Breast epithelium (tissue), 3 donors: ENCODE measurements around the gene KIAA0513.

Experiments used
- POLR2A ChIP-seq: fragments of 450-650 bp; IDR thresholded peaks from one replicate; pipeline ENCODE4 v1.6.1; 2016; ENCODE audit warnings: antibody characterized with exemption, mild to moderate bottlenecking, moderate library complexity
- POLR2AphosphoS5 ChIP-seq, 3 donors: sonication (generic); formaldehyde crosslinking; IDR thresholded peaks; one replicate each; pipeline ENCODE4 v1.6.1; 2017; ENCODE audit warnings: antibody characterized with exemption in 3 of 3
- TF ChIP-seq, protein P1 (sequence below), 3 donors: fragments of 450-650 bp; IDR thresholded peaks; one replicate each; pipeline ENCODE4 v1.5.1; 2016 to 2017; ENCODE audit warnings: antibody characterized with exemption in 3 of 3, mild to moderate bottlenecking in 3 of 3, moderate library complexity in 3 of 3

- TF ChIP-seq POLR2AphosphoS5 (IDR thresholded peaks at IDR 0.05) (no peak), POLR2A (no peak)
- TF ChIP-seq, protein P1, sequence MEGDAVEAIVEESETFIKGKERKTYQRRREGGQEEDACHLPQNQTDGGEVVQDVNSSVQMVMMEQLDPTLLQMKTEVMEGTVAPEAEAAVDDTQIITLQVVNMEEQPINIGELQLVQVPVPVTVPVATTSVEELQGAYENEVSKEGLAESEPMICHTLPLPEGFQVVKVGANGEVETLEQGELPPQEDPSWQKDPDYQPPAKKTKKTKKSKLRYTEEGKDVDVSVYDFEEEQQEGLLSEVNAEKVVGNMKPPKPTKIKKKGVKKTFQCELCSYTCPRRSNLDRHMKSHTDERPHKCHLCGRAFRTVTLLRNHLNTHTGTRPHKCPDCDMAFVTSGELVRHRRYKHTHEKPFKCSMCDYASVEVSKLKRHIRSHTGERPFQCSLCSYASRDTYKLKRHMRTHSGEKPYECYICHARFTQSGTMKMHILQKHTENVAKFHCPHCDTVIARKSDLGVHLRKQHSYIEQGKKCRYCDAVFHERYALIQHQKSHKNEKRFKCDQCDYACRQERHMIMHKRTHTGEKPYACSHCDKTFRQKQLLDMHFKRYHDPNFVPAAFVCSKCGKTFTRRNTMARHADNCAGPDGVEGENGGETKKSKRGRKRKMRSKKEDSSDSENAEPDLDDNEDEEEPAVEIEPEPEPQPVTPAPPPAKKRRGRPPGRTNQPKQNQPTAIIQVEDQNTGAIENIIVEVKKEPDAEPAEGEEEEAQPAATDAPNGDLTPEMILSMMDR (IDR thresholded peaks at IDR 0.05), result no peak
These were observed 21.0 kb upstream of the KIAA0513 start for GRCh38 chr16:85006639-85007038.
